Endodermal cell (in vitro differentiated cells): ENCODE measurements around the gene RELT. TPM values are rescaled to one million over a fixed set of nuclear protein-coding genes. Genes with fewer than 3 reads are reported as not detected.

ENCODE experiments used
- DNase-seq: peaks from one replicate; pipeline ENCODE4 v3.0.0-alpha.2; 2017
- H3K27ac ChIP-seq: 2 replicates; pipeline ENCODE4 v1.5.1; 2013; ENCODE audit warnings: mild to moderate bottlenecking, low read depth, low read length, moderate library complexity
- H3K27me3 ChIP-seq: 2 replicates; pipeline ENCODE4 v1.6.1; 2013; ENCODE audit warnings: mild to moderate bottlenecking, low read length, moderate library complexity; ENCODE audit not compliant: insufficient read depth, control insufficient read depth, poor library complexity, severe bottlenecking
- H3K36me3 ChIP-seq: 2 replicates; pipeline ENCODE4 v1.7.0; 2013; ENCODE audit warnings: mild to moderate bottlenecking, low read length, moderate library complexity; ENCODE audit not compliant: control insufficient read depth, insufficient read depth
- H3K4me1 ChIP-seq: one replicate; pipeline ENCODE4 v1.7.0; 2013; ENCODE audit warnings: low read length; ENCODE audit not compliant: control insufficient read depth, insufficient read depth
- H3K4me3 ChIP-seq: 2 replicates; pipeline ENCODE4 v1.5.1; 2013; ENCODE audit warnings: mild to moderate bottlenecking, low read length, moderate library complexity
- H3K9ac ChIP-seq: 2 replicates; pipeline ENCODE4 v1.6.1; 2013; ENCODE audit warnings: mild to moderate bottlenecking, low read length, moderate library complexity; ENCODE audit not compliant: poor library complexity, severe bottlenecking; ENCODE audit errors: extremely low read depth
- H3K9me3 ChIP-seq: 2 replicates; pipeline ENCODE4 v1.6.1; 2013; ENCODE audit warnings: mild to moderate bottlenecking, low read length, moderate library complexity; ENCODE audit not compliant: control insufficient read depth
- H3K27ac Mint-ChIP-seq: 2 replicates; pipeline ENCODE4 v1.8.0; 2020; ENCODE audit warnings: mixed read lengths
- H3K27me3 Mint-ChIP-seq: 2 replicates; pipeline ENCODE4 v1.8.0; 2021; ENCODE audit warnings: mild to moderate bottlenecking, mixed read lengths; ENCODE audit not compliant: insufficient read depth
- H3K36me3 Mint-ChIP-seq: 2 replicates; pipeline ENCODE4 v1.8.0; 2020; ENCODE audit warnings: low read depth, mixed read lengths
- H3K4me1 Mint-ChIP-seq: 2 replicates; pipeline ENCODE4 v1.8.0; 2020; ENCODE audit warnings: mixed read lengths
- H3K4me3 Mint-ChIP-seq: 2 replicates; pipeline ENCODE4 v1.8.0; 2020; ENCODE audit warnings: mild to moderate bottlenecking, moderate library complexity, mixed read lengths
- H3K9me3 Mint-ChIP-seq: 2 replicates; pipeline ENCODE4 v1.8.0; 2020; ENCODE audit warnings: mild to moderate bottlenecking, mixed read lengths
- CTCF ChIP-seq: fragments of 200-600 bp; sonication (generic); conservative IDR thresholded peaks from 2 replicates; pipeline ENCODE4 v1.5.0; 2021; ENCODE audit warnings: antibody characterized with exemption, mild to moderate bottlenecking
- WGBS, 2 experiments: methylation state at CpG; one replicate each; pipeline versions ENCODE4 v1.1.5 to v1.1.7; 2013; ENCODE audit warnings: missing lambda C conversion rate in 2 of 2, mixed read lengths in 1 of 2; ENCODE audit not compliant: insufficient coverage in 1 of 2, insufficient read length in 1 of 2; 5-methylcytosine and 5-hydroxymethylcytosine counted together
- total RNA-seq, 2 donors: library from RNA; stranded (reverse); fragmentation: NEBNext Ultra II Directional in 1 of 2; extraction: Animal tissue kit (Norgen Biotek cat#: 25700) in 1 of 2; gene quantifications; 2 replicates in 1 of 2; 3 replicates in 1 of 2; pipeline ENCODE4 v1.2.1, GENCODE V29; 2021

The RELT gene
- total RNA-seq, 2 donors from 2014 or later = 6.9 to 8.9 TPM

- Histone ChIP-seq H3K36me3 (no peaks in the 10 kb centered on the region), H3K27ac (no peak overlapping the region), H3K9me3 (no peaks in the 10 kb centered on the region), H3K4me1 (no peaks in the 10 kb centered on the region), H3K4me3 (no peak overlapping the region), H3K9ac (no peak overlapping the region), H3K27me3 (no peaks in the 10 kb centered on the region)
- Mint-ChIP-seq H3K27me3 (no peaks in the 10 kb centered on the region), H3K4me3 (no peak overlapping the region), H3K36me3 (no peaks in the 10 kb centered on the region), H3K9me3 (no peaks in the 10 kb centered on the region), H3K4me1 (no peaks in the 10 kb centered on the region), H3K27ac (peak overlapping the region; percentile 58)
- no peak for DNase-seq
- 89 to 94% methylated on average over 6 to 7 of the region's 7 CpGs for WGBS, 2 experiments
- TF ChIP-seq CTCF = no peak
Observed at GRCh38 chr11:73393011-73393380, 16.8 kb downstream of the RELT start.

- H3K9me3 Mint-ChIP-seq = no peaks in the 10 kb centered on the region
- peak; percentile 94 for DNase-seq
- H3K9ac ChIP-seq = no peak overlapping the region
- no peaks in the 10 kb centered on the region for H3K36me3 ChIP-seq
- no peaks in the 10 kb centered on the region for H3K27me3 Mint-ChIP-seq
- no peaks in the 10 kb centered on the region for H3K4me1 Mint-ChIP-seq
- H3K27ac ChIP-seq = no peak overlapping the region
- H3K4me1 ChIP-seq = no peaks in the 10 kb centered on the region
- peak; percentile 92 for TF ChIP-seq CTCF
- no peaks in the 10 kb centered on the region for H3K36me3 Mint-ChIP-seq
- H3K27me3 ChIP-seq = no peaks in the 10 kb centered on the region
- no peak overlapping the region for H3K4me3 Mint-ChIP-seq
- 73 to 80% methylated on average over 13 to 16 of the region's 16 CpGs for WGBS, 2 experiments
- H3K27ac Mint-ChIP-seq = peak overlapping the region; percentile 58
- no peak overlapping the region for H3K4me3 ChIP-seq
- H3K9me3 ChIP-seq = no peaks in the 10 kb centered on the region
Observed at GRCh38 chr11:73393479-73394415, 17.5 kb downstream of the RELT start.

GRCh38 chr11:73394416-73395296, 18.5 kb downstream of the RELT start:
- Mint-ChIP-seq H3K9me3 (no peaks in the 10 kb centered on the region), H3K27ac (no peak overlapping the region), H3K36me3 (no peaks in the 10 kb centered on the region), H3K4me3 (no peak overlapping the region), H3K4me1 (peaks cover 4% of the 10 kb centered on the region), H3K27me3 (no peaks in the 10 kb centered on the region)
- Histone ChIP-seq H3K27ac (no peak overlapping the region), H3K9me3 (no peaks in the 10 kb centered on the region), H3K4me3 (no peak overlapping the region), H3K36me3 (no peaks in the 10 kb centered on the region), H3K27me3 (no peaks in the 10 kb centered on the region), H3K9ac (no peak overlapping the region), H3K4me1 (no peaks in the 10 kb centered on the region)
- no peak for TF ChIP-seq CTCF
- peak; percentile 39 for DNase-seq
- WGBS, 2 experiments = 93% methylated on average over 24 to 34 of the region's 34 CpGs
